Liver (tissue), 9 donors: ENCODE results near the gene SH2D3C. TPM values are rescaled to one million over a fixed set of nuclear protein-coding genes. Genes with fewer than 3 reads are reported as not detected.

Source experiments
- DNase-seq: peaks from one replicate; pipeline ENCODE4 v3.0.0-alpha.2; 2017; ENCODE audit warnings: low spot score
- H3K27ac ChIP-seq, 2 donors: one replicate each; pipeline ENCODE4 v1.7.0; 2013; ENCODE audit warnings: inconsistent platforms in 2 of 2, low read length in 2 of 2, control low read depth in 1 of 2, low read depth in 1 of 2, mild to moderate bottlenecking in 1 of 2
- H3K27me3 ChIP-seq, 4 donors: one replicate each; pipeline versions ENCODE4 v1.6.1 to v1.7.0; 2013; ENCODE audit warnings: low read length in 3 of 4, inconsistent platforms in 1 of 4, mild to moderate bottlenecking in 1 of 4, moderate library complexity in 1 of 4; ENCODE audit not compliant: control insufficient read depth in 4 of 4, insufficient read depth in 4 of 4
- H3K36me3 ChIP-seq, 4 donors: one replicate each; pipeline versions ENCODE4 v1.6.1 to v1.7.0; 2013; ENCODE audit warnings: low read length in 3 of 4, mild to moderate bottlenecking in 3 of 4, low read depth in 1 of 4, moderate library complexity in 1 of 4; ENCODE audit not compliant: control insufficient read depth in 4 of 4, insufficient read depth in 3 of 4
- H3K4me1 ChIP-seq, 4 donors: one replicate each; pipeline versions ENCODE4 v1.6.1 to v1.7.0; 2013; ENCODE audit warnings: low read length in 3 of 4, mild to moderate bottlenecking in 3 of 4, moderate library complexity in 1 of 4; ENCODE audit not compliant: control insufficient read depth in 4 of 4, insufficient read depth in 4 of 4
- H3K4me3 ChIP-seq, 3 donors: one replicate each; pipeline versions ENCODE4 v1.6.1 to v1.7.0; 2013; ENCODE audit warnings: low read length in 3 of 3, control low read depth in 1 of 3, low read depth in 1 of 3, mild to moderate bottlenecking in 1 of 3
- H3K9ac ChIP-seq, 2 donors: one replicate each; pipeline ENCODE4 v1.7.0; 2013; ENCODE audit warnings: low read length in 2 of 2, mild to moderate bottlenecking in 2 of 2, moderate library complexity in 2 of 2, control low read depth in 1 of 2, low read depth in 1 of 2
- H3K9me3 ChIP-seq, 4 donors: one replicate each; pipeline versions ENCODE4 v1.6.1 to v1.7.0; 2013; ENCODE audit warnings: low read length in 3 of 4; ENCODE audit not compliant: control insufficient read depth in 4 of 4
- EGR1 ChIP-seq, 2 donors: IDR thresholded peaks; 2 replicates each; pipeline ENCODE4 v1.6.1; 2016 to 2018; ENCODE audit warnings: antibody characterized with exemption in 2 of 2, low read depth in 2 of 2
- FOXA1 ChIP-seq: IDR thresholded peaks from 2 replicates; pipeline ENCODE4 v1.6.1; 2016; ENCODE audit warnings: antibody characterized with exemption
- FOXA2 ChIP-seq: IDR thresholded peaks from 2 replicates; pipeline ENCODE4 v1.6.1; 2016; ENCODE audit warnings: antibody characterized with exemption
- HNF4A ChIP-seq, 2 donors: conservative IDR thresholded peaks; 2 replicates each; pipeline ENCODE4 v1.6.1; 2016; ENCODE audit warnings: antibody characterized with exemption in 2 of 2, mild to moderate bottlenecking in 2 of 2
- HNF4G ChIP-seq: IDR thresholded peaks from 2 replicates; pipeline ENCODE4 v1.6.1; 2016; ENCODE audit warnings: antibody characterized with exemption
- JUND ChIP-seq, 2 donors: IDR thresholded peaks; 2 replicates each; pipeline ENCODE4 v1.6.1; 2016; ENCODE audit warnings: antibody characterized with exemption in 2 of 2
- NR2F2 ChIP-seq: IDR thresholded peaks from 2 replicates; pipeline ENCODE4 v1.6.1; 2016; ENCODE audit warnings: antibody characterized with exemption
- RAD21 ChIP-seq, 2 donors: IDR thresholded peaks; 2 replicates each; pipeline ENCODE4 v1.6.1; 2016; ENCODE audit warnings: antibody characterized with exemption in 2 of 2, mild to moderate bottlenecking in 2 of 2
- RXRA ChIP-seq, 2 donors: IDR thresholded peaks; 2 replicates each; pipeline ENCODE4 v1.6.1; 2017 to 2018; ENCODE audit warnings: antibody characterized with exemption in 2 of 2, mild to moderate bottlenecking in 1 of 2
- SP1 ChIP-seq: IDR thresholded peaks from 2 replicates; pipeline ENCODE4 v1.6.1; 2018; ENCODE audit warnings: antibody characterized with exemption, mild to moderate bottlenecking
- TAF1 ChIP-seq: conservative IDR thresholded peaks from 2 replicates; pipeline ENCODE4 v1.6.1; 2016; ENCODE audit warnings: antibody characterized with exemption, mild to moderate bottlenecking
- YY1 ChIP-seq: IDR thresholded peaks from 2 replicates; pipeline ENCODE4 v1.6.1; 2016; ENCODE audit warnings: antibody characterized with exemption, mild to moderate bottlenecking
- WGBS: extraction: QIAGEN DNeasy Blood & Tissue Kit; methylation state at CpG from one replicate; pipeline ENCODE4 v1.1.7; 2013; 5-methylcytosine and 5-hydroxymethylcytosine counted together
- polyA plus RNA-seq, 2 donors: library from polyadenylated mRNA; stranded (reverse) in 1 of 2; unstranded in 1 of 2; fragments of 200-250 nt in 1 of 2; fragments of >200 nt in 1 of 2; fragmentation: Nextera tagmentation in 1 of 2; extraction: Ambion mirVana in 1 of 2; gene quantifications; one replicate each; pipeline versions ENCODE4 v1.2.1 to v1.2.3, GENCODE V29; 2013 to 2015
- total RNA-seq, 2 donors: library from RNA; depleted of rRNA; stranded (reverse); fragments of >200 nt; gene quantifications; one replicate each; pipeline ENCODE4 v1.2.3, GENCODE V29; 2014
- TF ChIP-seq, protein P1 (sequence below): IDR thresholded peaks from 2 replicates; pipeline ENCODE4 v1.6.1; 2016; ENCODE audit warnings: antibody characterized with exemption, mild to moderate bottlenecking
- TF ChIP-seq, protein P2 (sequence below): IDR thresholded peaks from 2 replicates; pipeline ENCODE4 v1.6.1; 2016; ENCODE audit warnings: antibody characterized with exemption
- TF ChIP-seq, protein P3 (sequence below): IDR thresholded peaks from 2 replicates; pipeline ENCODE4 v1.6.1; 2016; ENCODE audit warnings: antibody characterized with exemption
- TF ChIP-seq, protein P4 (sequence below): IDR thresholded peaks from 2 replicates; pipeline ENCODE4 v1.6.1; 2016; ENCODE audit warnings: antibody characterized with exemption
- donor health status: healthy.
- donor health status: healthy.
- donor health status: healthy.
- donor health status: healthy.
- donor health status: healthy.

The SH2D3C gene
- total and polyA plus RNA-seq, 4 donors: 2.2 to 5.1 (median 3.9) TPM

DNA sequence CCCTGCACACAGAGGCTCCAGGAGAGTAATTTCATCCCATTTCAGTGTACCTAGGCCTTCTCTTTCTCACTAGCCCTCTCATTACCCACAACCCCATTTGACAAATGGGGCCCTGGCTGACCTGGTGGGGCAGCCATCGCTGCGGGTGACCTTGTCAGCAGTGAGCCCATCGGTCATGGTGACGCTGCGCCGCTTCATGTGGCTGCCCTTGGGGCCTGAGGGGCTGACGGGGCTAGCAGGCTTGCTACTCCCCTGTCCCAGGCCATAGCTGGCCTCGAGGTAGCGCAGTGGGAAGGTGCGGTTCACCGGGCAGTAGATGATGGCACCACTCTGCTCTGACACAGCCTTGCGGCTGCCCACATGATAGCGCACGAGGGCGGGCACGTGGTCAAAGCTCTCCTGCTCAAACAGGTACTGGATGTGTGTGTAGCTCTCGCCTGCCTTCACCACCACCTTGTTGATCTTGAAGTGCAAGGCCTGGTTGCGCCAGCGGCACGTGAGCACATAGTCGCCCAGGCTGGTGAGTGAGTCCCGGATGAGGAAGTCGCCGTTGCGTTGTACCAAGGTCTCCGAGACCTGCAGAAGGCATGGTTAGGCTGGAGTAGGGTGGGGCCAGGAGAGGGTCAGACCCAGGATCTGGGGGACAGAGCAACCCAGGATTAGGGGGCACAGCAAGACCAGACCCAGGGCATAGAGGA lies 29.2 kb downstream of the SH2D3C start:
- H3K36me3 ChIP-seq: peaks cover 0 to 6% (median 2%) of the 10 kb centered on the region in 4 donors
- H3K27ac ChIP-seq: no peak overlapping the region
- TF ChIP-seq, protein P1, sequence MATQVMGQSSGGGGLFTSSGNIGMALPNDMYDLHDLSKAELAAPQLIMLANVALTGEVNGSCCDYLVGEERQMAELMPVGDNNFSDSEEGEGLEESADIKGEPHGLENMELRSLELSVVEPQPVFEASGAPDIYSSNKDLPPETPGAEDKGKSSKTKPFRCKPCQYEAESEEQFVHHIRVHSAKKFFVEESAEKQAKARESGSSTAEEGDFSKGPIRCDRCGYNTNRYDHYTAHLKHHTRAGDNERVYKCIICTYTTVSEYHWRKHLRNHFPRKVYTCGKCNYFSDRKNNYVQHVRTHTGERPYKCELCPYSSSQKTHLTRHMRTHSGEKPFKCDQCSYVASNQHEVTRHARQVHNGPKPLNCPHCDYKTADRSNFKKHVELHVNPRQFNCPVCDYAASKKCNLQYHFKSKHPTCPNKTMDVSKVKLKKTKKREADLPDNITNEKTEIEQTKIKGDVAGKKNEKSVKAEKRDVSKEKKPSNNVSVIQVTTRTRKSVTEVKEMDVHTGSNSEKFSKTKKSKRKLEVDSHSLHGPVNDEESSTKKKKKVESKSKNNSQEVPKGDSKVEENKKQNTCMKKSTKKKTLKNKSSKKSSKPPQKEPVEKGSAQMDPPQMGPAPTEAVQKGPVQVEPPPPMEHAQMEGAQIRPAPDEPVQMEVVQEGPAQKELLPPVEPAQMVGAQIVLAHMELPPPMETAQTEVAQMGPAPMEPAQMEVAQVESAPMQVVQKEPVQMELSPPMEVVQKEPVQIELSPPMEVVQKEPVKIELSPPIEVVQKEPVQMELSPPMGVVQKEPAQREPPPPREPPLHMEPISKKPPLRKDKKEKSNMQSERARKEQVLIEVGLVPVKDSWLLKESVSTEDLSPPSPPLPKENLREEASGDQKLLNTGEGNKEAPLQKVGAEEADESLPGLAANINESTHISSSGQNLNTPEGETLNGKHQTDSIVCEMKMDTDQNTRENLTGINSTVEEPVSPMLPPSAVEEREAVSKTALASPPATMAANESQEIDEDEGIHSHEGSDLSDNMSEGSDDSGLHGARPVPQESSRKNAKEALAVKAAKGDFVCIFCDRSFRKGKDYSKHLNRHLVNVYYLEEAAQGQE: no peak
- TF ChIP-seq RXRA (IDR thresholded peaks at IDR 0.05) (no peak), SP1 (no peak), HNF4G (no peak), YY1 (no peak), TAF1 (no peak), RAD21 (IDR thresholded peaks at IDR 0.05) (no peak), NR2F2 (no peak), HNF4A (conservative IDR thresholded peaks at IDR 0.05) (no peak), FOXA1 (no peak), FOXA2 (no peak), EGR1 (IDR thresholded peaks at IDR 0.05; ENCODE audit: low read depth in 2 of 2) (no peak)
- TF ChIP-seq, protein P2, sequence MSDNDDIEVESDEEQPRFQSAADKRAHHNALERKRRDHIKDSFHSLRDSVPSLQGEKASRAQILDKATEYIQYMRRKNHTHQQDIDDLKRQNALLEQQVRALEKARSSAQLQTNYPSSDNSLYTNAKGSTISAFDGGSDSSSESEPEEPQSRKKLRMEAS: no peak
- TF ChIP-seq, protein P3, sequence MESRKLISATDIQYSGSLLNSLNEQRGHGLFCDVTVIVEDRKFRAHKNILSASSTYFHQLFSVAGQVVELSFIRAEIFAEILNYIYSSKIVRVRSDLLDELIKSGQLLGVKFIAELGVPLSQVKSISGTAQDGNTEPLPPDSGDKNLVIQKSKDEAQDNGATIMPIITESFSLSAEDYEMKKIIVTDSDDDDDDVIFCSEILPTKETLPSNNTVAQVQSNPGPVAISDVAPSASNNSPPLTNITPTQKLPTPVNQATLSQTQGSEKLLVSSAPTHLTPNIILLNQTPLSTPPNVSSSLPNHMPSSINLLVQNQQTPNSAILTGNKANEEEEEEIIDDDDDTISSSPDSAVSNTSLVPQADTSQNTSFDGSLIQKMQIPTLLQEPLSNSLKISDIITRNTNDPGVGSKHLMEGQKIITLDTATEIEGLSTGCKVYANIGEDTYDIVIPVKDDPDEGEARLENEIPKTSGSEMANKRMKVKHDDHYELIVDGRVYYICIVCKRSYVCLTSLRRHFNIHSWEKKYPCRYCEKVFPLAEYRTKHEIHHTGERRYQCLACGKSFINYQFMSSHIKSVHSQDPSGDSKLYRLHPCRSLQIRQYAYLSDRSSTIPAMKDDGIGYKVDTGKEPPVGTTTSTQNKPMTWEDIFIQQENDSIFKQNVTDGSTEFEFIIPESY: no peak
- TF ChIP-seq, protein P4, sequence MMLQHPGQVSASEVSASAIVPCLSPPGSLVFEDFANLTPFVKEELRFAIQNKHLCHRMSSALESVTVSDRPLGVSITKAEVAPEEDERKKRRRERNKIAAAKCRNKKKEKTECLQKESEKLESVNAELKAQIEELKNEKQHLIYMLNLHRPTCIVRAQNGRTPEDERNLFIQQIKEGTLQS: no peak

DNA sequence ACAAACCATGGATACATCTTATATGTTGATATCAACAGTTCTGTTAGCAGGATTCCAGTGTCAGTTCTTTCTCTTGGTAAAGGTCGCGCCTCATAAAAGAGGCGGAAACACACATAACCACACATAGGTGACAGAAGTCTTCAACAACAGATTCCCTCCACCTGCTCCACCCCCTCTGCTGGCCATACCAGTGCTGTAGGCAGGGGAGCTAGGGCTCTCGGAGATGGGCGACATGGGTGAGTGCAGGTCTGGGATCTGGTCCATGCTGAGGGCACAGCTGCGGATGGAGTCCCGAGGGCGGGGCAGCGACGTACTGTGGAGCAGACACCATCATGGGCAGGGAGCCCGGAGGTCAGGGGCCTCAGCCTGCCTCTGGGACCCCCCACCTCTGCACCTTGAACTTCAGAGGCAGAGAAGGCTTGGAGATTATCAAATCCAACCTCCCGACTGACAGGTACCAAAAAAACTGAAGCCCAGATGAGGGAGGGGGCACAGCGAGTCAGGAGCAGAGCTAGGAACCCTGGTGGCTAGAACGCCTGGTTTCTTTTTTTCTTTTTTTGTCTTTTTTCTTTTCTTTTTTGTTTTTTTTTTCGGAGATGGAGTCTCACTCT lies 31.4 kb downstream of the SH2D3C start:
- 62% methylated on average over 15 of the region's 15 CpGs for WGBS
- no peaks in the 10 kb centered on the region for H3K27me3 ChIP-seq
- TF ChIP-seq SP1 (no peak), JUND (IDR thresholded peaks at IDR 0.05) (no peak), YY1 (no peak), TAF1 (no peak)
- no peak for DNase-seq
- no peak overlapping the region for H3K4me3 ChIP-seq
- H3K4me1 ChIP-seq: no peaks in the 10 kb centered on the region
- H3K27ac ChIP-seq: no peak overlapping the region
- H3K36me3 ChIP-seq: peaks cover 0 to 6% (median 2%) of the 10 kb centered on the region in 4 donors
- H3K9me3 ChIP-seq: no peaks in the 10 kb centered on the region
- H3K9ac ChIP-seq: no peak overlapping the region

More for the DNA sequence above, 29.2 kb downstream of the SH2D3C start:
- Histone ChIP-seq H3K9ac (no peak overlapping the region), H3K4me3 (no peak overlapping the region), H3K4me1 (peaks cover 0 to 2% (median 0%) of the 10 kb centered on the region in 4 donors), H3K27me3 (no peaks in the 10 kb centered on the region), H3K9me3 (no peaks in the 10 kb centered on the region)
- 90% methylated on average over 26 of the region's 26 CpGs for WGBS
- no peak for DNase-seq
